Neural progenitor cell (in vitro differentiated cells): ENCODE measurements around the gene GRIN2A. TPM values are rescaled to one million over a fixed set of nuclear protein-coding genes. Genes with fewer than 3 reads are reported as not detected.

ENCODE experiments used
- DNase-seq: peaks from one replicate; pipeline ENCODE4 v3.0.0-alpha.2; 2016; ENCODE audit warnings: low spot score
- H2AFZ ChIP-seq: fragments of 200-600 bp; sonication (generic); replicated peaks from 2 replicates; pipeline ENCODE4 v1.6.1; 2016; ENCODE audit warnings: antibody characterized with exemption
- H3F3A ChIP-seq: fragments of 200-600 bp; sonication (generic); 2 replicates; pipeline ENCODE4 v1.6.1; 2016; ENCODE audit warnings: antibody characterized with exemption, low read depth
- H3K27ac ChIP-seq: fragments of 200-600 bp; sonication (generic); 2 replicates; pipeline ENCODE4 v1.5.1; 2016; ENCODE audit warnings: mild to moderate bottlenecking
- H3K27me3 ChIP-seq: fragments of 200-600 bp; sonication (generic); 2 replicates; pipeline ENCODE4 v1.6.1; 2016; ENCODE audit warnings: mild to moderate bottlenecking, moderate library complexity
- H3K36me3 ChIP-seq: fragments of 200-600 bp; sonication (generic); 2 replicates; pipeline ENCODE4 v1.5.1; 2016
- H3K4me1 ChIP-seq: fragments of 200-600 bp; sonication (generic); 2 replicates; pipeline ENCODE4 v1.6.1; 2016; ENCODE audit warnings: mixed run types
- H3K4me2 ChIP-seq: fragments of 200-600 bp; sonication (generic); 2 replicates; pipeline ENCODE4 v1.6.1; 2016
- H3K4me3 ChIP-seq: fragments of 200-600 bp; sonication (generic); 2 replicates; pipeline ENCODE4 v1.5.1; 2016
- H3K79me2 ChIP-seq: fragments of 200-600 bp; sonication (generic); 2 replicates; pipeline ENCODE4 v1.6.1; 2016; ENCODE audit warnings: low read depth
- H3K9ac ChIP-seq: fragments of 200-600 bp; sonication (generic); 2 replicates; pipeline ENCODE4 v1.6.1; 2016
- H3K9me3 ChIP-seq: fragments of 200-600 bp; sonication (generic); 2 replicates; pipeline ENCODE4 v1.5.1; 2016; ENCODE audit warnings: low read depth
- H4K20me1 ChIP-seq: fragments of 200-600 bp; sonication (generic); 2 replicates; pipeline ENCODE4 v1.6.1; 2016; ENCODE audit warnings: low read depth
- H3K27ac Mint-ChIP-seq: 3 replicates; pipeline ENCODE4 v1.8.0; 2021; ENCODE audit warnings: mixed read lengths
- H3K27me3 Mint-ChIP-seq: 2 replicates; pipeline ENCODE4 v1.8.0; 2022; ENCODE audit warnings: low read depth, mild to moderate bottlenecking, inconsistent platforms, moderate library complexity, mixed read lengths; ENCODE audit not compliant: insufficient read depth
- H3K36me3 Mint-ChIP-seq: 3 replicates; pipeline ENCODE4 v1.8.0; 2021; ENCODE audit warnings: mixed read lengths
- H3K4me1 Mint-ChIP-seq: 3 replicates; pipeline ENCODE4 v1.8.0; 2021; ENCODE audit warnings: mixed read lengths
- H3K4me3 Mint-ChIP-seq: 3 replicates; pipeline ENCODE4 v1.8.0; 2021; ENCODE audit warnings: mild to moderate bottlenecking, moderate library complexity, mixed read lengths
- H3K9me3 Mint-ChIP-seq: 3 replicates; pipeline ENCODE4 v1.8.0; 2020; ENCODE audit warnings: mixed read lengths
- EZH2 ChIP-seq: fragments of 200-600 bp; sonication (generic); IDR thresholded peaks from 2 replicates; pipeline ENCODE4 v1.6.1; 2017; ENCODE audit warnings: antibody characterized with exemption, mild to moderate bottlenecking, moderate library complexity
- EZH2phosphoT487 ChIP-seq: fragments of 200-600 bp; sonication (generic); IDR thresholded peaks from 2 replicates; pipeline ENCODE4 v1.6.1; 2017; ENCODE audit warnings: antibody characterized with exemption
- total RNA-seq: library from RNA; depleted of rRNA; stranded (reverse); fragments of >200 nt; gene quantifications from 2 replicates; pipeline ENCODE4 v1.2.3, GENCODE V29; 2015; ENCODE audit warnings: low replicate concordance
- TF ChIP-seq, protein P1 (sequence below): fragments of 200-600 bp; sonication (generic); IDR thresholded peaks from 2 replicates; pipeline ENCODE4 v1.5.1; 2017; ENCODE audit warnings: antibody characterized with exemption, mild to moderate bottlenecking

The GRIN2A gene
- total RNA-seq, 1 donor from 2014 or later = 1.6 TPM

GRCh38 chr16:10188236-10188635 is 6.0 kb upstream of the GRIN2A start:
- H4K20me1 ChIP-seq = peaks cover 4% of the 10 kb centered on the region
- H3K27ac Mint-ChIP-seq = no peak overlapping the region

DNA sequence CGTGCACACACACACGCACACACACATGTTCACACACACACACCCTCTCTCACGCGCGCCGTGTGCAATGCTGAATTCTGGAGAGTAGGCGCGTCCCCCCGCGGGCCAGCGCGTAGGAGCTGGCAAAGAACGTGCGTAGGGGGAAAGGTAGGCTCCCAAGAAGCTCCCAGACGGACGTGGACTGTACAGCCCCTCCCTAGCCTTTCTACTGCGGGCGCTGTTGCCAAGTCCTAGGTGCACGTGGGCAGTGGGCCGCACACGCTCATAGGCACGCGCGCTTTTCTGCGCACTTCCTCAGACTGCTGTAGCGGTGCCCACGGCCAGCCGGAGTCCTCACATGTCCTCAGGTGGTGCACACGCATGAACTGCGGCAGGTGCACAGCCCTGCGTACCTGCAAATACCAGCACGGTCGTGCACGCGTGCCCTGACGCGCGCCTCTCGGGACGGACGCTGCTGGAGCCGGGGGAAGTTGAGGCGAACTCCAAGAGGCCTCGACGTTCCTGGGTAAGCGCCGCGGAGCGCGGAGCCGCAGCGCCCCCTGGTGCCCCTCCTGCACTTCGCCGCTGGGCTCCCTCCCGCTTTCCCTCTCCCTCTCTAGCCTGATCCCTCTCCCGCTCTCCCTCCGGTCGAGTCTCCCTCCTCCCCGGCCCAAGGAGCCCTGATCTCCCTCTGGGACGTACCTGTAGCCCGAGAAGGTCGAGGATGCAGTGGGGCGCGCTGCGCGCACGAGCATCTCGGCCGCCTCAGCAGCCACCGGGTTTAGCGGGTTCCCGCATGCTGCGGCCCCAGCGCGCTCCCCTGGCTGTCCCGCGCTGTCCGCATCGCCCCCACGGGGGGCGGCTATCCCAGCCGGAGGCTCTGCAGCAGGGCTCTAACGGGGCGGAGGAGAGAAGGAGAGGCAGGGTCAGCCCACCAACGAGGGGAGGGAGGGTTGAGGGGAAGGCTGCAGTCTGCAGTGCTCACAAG is 749 bp downstream of the GRIN2A start:
- peaks cover 56% of the 10 kb centered on the region for H3K27me3 ChIP-seq
- no peaks in the 10 kb centered on the region for H3K79me2 ChIP-seq
- H3K9me3 ChIP-seq = no peaks in the 10 kb centered on the region
- peak; percentile 89 for DNase-seq
- no peak overlapping the region for H3K9ac ChIP-seq
- H3K27me3 Mint-ChIP-seq = peaks cover 36% of the 10 kb centered on the region
- H3K9me3 Mint-ChIP-seq = peaks cover 2% of the 10 kb centered on the region
- H3K27ac Mint-ChIP-seq = no peak overlapping the region
- H4K20me1 ChIP-seq = peaks cover 4% of the 10 kb centered on the region
- peak overlapping the region; percentile 81 for H3K4me3 Mint-ChIP-seq
- no peak overlapping the region for H3K27ac ChIP-seq
- H3K4me1 Mint-ChIP-seq = peaks cover 19% of the 10 kb centered on the region
- TF ChIP-seq, protein P1, sequence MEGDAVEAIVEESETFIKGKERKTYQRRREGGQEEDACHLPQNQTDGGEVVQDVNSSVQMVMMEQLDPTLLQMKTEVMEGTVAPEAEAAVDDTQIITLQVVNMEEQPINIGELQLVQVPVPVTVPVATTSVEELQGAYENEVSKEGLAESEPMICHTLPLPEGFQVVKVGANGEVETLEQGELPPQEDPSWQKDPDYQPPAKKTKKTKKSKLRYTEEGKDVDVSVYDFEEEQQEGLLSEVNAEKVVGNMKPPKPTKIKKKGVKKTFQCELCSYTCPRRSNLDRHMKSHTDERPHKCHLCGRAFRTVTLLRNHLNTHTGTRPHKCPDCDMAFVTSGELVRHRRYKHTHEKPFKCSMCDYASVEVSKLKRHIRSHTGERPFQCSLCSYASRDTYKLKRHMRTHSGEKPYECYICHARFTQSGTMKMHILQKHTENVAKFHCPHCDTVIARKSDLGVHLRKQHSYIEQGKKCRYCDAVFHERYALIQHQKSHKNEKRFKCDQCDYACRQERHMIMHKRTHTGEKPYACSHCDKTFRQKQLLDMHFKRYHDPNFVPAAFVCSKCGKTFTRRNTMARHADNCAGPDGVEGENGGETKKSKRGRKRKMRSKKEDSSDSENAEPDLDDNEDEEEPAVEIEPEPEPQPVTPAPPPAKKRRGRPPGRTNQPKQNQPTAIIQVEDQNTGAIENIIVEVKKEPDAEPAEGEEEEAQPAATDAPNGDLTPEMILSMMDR = peak; percentile 88
- TF ChIP-seq EZH2phosphoT487 (no peak), EZH2 (no peak)
- H2AFZ ChIP-seq = peak overlapping the region; percentile 83
- no peaks in the 10 kb centered on the region for H3K36me3 Mint-ChIP-seq
- peaks cover 5% of the 10 kb centered on the region for H3F3A ChIP-seq
- H3K36me3 ChIP-seq = no peaks in the 10 kb centered on the region
- H3K4me3 ChIP-seq = peak overlapping the region; percentile 58
- H3K4me2 ChIP-seq = peak overlapping the region; percentile 93
- H3K4me1 ChIP-seq = no peaks in the 10 kb centered on the region

More at GRCh38 chr16:10188236-10188635, 6.0 kb upstream of the GRIN2A start:
- TF ChIP-seq EZH2phosphoT487 (no peak), EZH2 (no peak)
- no peak for DNase-seq
- Mint-ChIP-seq H3K4me1 (peaks cover 3% of the 10 kb centered on the region), H3K27me3 (peaks cover 17% of the 10 kb centered on the region), H3K4me3 (no peak overlapping the region), H3K36me3 (no peaks in the 10 kb centered on the region), H3K9me3 (peaks cover 2% of the 10 kb centered on the region)
- Histone ChIP-seq H3K79me2 (no peaks in the 10 kb centered on the region), H3K9me3 (no peaks in the 10 kb centered on the region), H3K4me1 (no peaks in the 10 kb centered on the region), H3F3A (peaks cover 5% of the 10 kb centered on the region), H3K9ac (no peak overlapping the region), H3K36me3 (no peaks in the 10 kb centered on the region), H3K27ac (no peak overlapping the region), H3K27me3 (peaks cover 27% of the 10 kb centered on the region), H2AFZ (no peak overlapping the region), H3K4me3 (no peak overlapping the region), H3K4me2 (no peak overlapping the region)

GRCh38 chr16:10180771-10181163 is 1.5 kb downstream of the GRIN2A start:
- Histone ChIP-seq H3K4me2 (peak overlapping the region; percentile 93), H3K27ac (no peak overlapping the region), H3K36me3 (no peaks in the 10 kb centered on the region), H4K20me1 (peaks cover 4% of the 10 kb centered on the region), H3K4me3 (peak overlapping the region; percentile 58), H3K9ac (no peak overlapping the region), H3F3A (peaks cover 5% of the 10 kb centered on the region), H3K4me1 (no peaks in the 10 kb centered on the region), H3K79me2 (no peaks in the 10 kb centered on the region), H3K9me3 (no peaks in the 10 kb centered on the region), H2AFZ (peak overlapping the region; percentile 83), H3K27me3 (peaks cover 55% of the 10 kb centered on the region)
- peak overlapping the region; percentile 81 for H3K4me3 Mint-ChIP-seq
- TF ChIP-seq EZH2 = no peak
- TF ChIP-seq, protein P1 = peak; percentile 74
- peaks cover 36% of the 10 kb centered on the region for H3K27me3 Mint-ChIP-seq
- H3K9me3 Mint-ChIP-seq = peaks cover 2% of the 10 kb centered on the region
- peak; percentile 91 for DNase-seq
- no peak overlapping the region for H3K27ac Mint-ChIP-seq
- H3K36me3 Mint-ChIP-seq = no peaks in the 10 kb centered on the region
- H3K4me1 Mint-ChIP-seq = peaks cover 19% of the 10 kb centered on the region
